ENCODE data around the gene TNFRSF19.

DNA sequence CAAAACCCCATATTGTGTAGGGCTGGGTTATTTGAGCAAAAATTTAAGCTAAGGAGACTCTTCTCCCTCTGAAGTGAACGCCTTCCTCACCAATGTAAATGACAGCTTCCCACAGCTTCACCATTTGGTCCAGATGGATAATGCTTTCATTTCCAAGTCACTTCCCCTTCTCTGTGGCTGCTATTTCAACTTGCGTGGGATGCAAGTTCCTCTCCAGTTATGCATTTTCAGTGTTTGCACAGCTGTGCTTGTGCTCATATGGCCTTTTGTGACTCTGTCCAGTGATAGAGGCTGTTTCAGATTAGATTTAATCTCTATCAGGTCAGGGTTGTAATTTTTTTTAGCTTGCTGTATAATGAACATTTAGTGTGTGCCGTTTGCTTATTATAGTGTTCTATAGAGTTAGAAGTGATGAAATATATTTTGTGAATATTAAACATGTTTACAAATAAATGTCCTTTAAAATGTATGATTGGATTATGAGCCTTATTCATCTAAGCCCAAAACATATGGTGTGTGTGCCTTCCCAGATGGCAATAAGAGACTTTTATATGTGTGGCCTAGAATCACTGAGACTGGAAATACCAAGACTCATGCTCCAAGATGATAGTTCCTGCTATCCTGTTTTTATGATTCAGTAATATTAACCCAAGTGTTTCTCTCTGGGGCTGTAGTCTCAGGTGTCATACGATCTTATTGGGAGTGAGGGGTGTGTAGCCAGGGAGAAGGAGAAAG, 86.6 kb downstream of the TNFRSF19 start:
- TF ChIP-seq, protein P1, sequence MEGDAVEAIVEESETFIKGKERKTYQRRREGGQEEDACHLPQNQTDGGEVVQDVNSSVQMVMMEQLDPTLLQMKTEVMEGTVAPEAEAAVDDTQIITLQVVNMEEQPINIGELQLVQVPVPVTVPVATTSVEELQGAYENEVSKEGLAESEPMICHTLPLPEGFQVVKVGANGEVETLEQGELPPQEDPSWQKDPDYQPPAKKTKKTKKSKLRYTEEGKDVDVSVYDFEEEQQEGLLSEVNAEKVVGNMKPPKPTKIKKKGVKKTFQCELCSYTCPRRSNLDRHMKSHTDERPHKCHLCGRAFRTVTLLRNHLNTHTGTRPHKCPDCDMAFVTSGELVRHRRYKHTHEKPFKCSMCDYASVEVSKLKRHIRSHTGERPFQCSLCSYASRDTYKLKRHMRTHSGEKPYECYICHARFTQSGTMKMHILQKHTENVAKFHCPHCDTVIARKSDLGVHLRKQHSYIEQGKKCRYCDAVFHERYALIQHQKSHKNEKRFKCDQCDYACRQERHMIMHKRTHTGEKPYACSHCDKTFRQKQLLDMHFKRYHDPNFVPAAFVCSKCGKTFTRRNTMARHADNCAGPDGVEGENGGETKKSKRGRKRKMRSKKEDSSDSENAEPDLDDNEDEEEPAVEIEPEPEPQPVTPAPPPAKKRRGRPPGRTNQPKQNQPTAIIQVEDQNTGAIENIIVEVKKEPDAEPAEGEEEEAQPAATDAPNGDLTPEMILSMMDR (IDR thresholded peaks at IDR 0.05) = no peak
- no peak for TF ChIP-seq POLR2A (IDR thresholded peaks at IDR 0.05)

All from testis (tissue), 2 donors.